A549 (cell line): ENCODE results near the gene AGFG1.

Experiments
- CEBPB ChIP-seq, 2 experiments: fragments of >200 bp in 1 of 2; sonication (Bioruptor Twin) in 1 of 2; formaldehyde crosslinking in 1 of 2; IDR thresholded peaks; 2 replicates each; pipeline ENCODE4 v1.6.1; 2012 to 2016
- HMGXB4 ChIP-seq: fragments of 250-450 bp; sonication (Bioruptor Pico); IDR thresholded peaks from 2 replicates; pipeline ENCODE4 v1.5.0; 2021; ENCODE audit warnings: mild to moderate bottlenecking, moderate library complexity, borderline replicate concordance
- NR3C1 ChIP-seq: fragments of >200 bp; sonication (Bioruptor Twin); formaldehyde crosslinking; IDR thresholded peaks from 3 replicates; pipeline ENCODE4 v1.6.1; 2017
- POLR2A ChIP-seq: IDR thresholded peaks from 2 replicates; pipeline ENCODE4 v1.6.1; 2012; ENCODE audit warnings: mild to moderate bottlenecking, low read length
- POLR2AphosphoS2 ChIP-seq: conservative IDR thresholded peaks from 2 replicates; pipeline ENCODE4 v1.6.1; 2012; ENCODE audit warnings: low read length, improper control_type of control experiment, inconsistent platforms
- TF ChIP-seq, protein P1 (sequence below): fragments of >200 bp; sonication (Bioruptor Twin); formaldehyde crosslinking; IDR thresholded peaks from 3 replicates; pipeline ENCODE4 v1.5.1; 2016
- TF ChIP-seq, protein P2 (sequence below): fragments of 150-350 bp; IDR thresholded peaks from 2 replicates; pipeline ENCODE4 v1.6.1; 2014; ENCODE audit warnings: low read depth, mild to moderate bottlenecking, low read length

DNA sequence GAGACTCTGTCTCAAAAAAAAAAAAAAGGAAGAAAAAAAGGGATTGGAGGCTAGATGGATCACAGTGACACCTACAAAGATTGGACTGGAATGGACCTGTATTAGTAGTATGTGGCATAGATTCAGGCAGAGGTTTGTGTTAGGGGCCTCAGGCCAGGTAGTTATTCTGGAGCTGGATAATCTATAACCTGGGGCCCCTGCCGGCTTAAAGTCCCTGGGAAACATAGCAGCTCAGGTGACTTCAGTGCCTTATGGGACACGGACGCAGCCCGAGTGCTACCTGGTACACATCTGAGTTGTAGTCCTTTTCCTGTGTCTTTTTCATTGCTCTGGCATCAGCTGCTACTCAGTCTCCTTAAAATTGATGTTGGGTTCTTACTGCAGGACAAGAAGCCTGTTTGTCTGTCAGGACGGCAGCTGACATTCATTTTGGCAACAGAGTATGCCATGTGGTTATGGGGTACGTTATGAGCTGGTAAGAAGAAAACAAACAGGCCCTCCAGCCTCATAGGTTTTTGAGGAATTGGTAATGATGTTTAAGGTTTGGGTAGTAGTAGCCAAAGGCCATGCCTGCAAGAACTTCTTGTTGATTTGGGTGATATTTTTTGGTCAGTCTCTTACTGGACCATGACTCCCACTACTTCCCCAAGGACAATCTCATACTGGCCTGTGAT lies 27.8 kb downstream of the AGFG1 start:
- TF ChIP-seq POLR2AphosphoS2: no peak
- TF ChIP-seq, protein P1, sequence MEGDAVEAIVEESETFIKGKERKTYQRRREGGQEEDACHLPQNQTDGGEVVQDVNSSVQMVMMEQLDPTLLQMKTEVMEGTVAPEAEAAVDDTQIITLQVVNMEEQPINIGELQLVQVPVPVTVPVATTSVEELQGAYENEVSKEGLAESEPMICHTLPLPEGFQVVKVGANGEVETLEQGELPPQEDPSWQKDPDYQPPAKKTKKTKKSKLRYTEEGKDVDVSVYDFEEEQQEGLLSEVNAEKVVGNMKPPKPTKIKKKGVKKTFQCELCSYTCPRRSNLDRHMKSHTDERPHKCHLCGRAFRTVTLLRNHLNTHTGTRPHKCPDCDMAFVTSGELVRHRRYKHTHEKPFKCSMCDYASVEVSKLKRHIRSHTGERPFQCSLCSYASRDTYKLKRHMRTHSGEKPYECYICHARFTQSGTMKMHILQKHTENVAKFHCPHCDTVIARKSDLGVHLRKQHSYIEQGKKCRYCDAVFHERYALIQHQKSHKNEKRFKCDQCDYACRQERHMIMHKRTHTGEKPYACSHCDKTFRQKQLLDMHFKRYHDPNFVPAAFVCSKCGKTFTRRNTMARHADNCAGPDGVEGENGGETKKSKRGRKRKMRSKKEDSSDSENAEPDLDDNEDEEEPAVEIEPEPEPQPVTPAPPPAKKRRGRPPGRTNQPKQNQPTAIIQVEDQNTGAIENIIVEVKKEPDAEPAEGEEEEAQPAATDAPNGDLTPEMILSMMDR: no peak
- no peak for TF ChIP-seq POLR2A
- TF ChIP-seq, protein P2, sequence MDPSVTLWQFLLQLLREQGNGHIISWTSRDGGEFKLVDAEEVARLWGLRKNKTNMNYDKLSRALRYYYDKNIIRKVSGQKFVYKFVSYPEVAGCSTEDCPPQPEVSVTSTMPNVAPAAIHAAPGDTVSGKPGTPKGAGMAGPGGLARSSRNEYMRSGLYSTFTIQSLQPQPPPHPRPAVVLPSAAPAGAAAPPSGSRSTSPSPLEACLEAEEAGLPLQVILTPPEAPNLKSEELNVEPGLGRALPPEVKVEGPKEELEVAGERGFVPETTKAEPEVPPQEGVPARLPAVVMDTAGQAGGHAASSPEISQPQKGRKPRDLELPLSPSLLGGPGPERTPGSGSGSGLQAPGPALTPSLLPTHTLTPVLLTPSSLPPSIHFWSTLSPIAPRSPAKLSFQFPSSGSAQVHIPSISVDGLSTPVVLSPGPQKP: no peak
- TF ChIP-seq NR3C1: no peak
- TF ChIP-seq HMGXB4: no peak
- no peak for TF ChIP-seq CEBPB (IDR thresholded peaks at IDR 0.05)
